Neuronal stem cell (in vitro differentiated cells): Measurements from ENCODE around the gene CELA2A.

ENCODE experiments used
- DNase-seq: peaks from one replicate; pipeline ENCODE4 v3.0.0-alpha.2; 2013; ENCODE audit warnings: low spot score
- H2AFZ ChIP-seq: one replicate; pipeline ENCODE4 v1.6.1; 2013; ENCODE audit warnings: mild to moderate bottlenecking, low read length, inconsistent platforms
- H2AK5ac ChIP-seq: 2 replicates; pipeline ENCODE4 v1.6.1; 2013; ENCODE audit warnings: low read depth, mild to moderate bottlenecking, inconsistent platforms, low read length, moderate library complexity, mixed read lengths
- H2BK120ac ChIP-seq: 2 replicates; pipeline ENCODE4 v1.6.1; 2013; ENCODE audit warnings: low read depth, mild to moderate bottlenecking, inconsistent platforms, low read length, moderate library complexity, mixed read lengths
- H2BK12ac ChIP-seq: one replicate; pipeline ENCODE4 v1.6.1; 2013; ENCODE audit warnings: low read length, inconsistent platforms
- H2BK15ac ChIP-seq: 2 replicates; pipeline ENCODE4 v1.6.1; 2013; ENCODE audit warnings: mild to moderate bottlenecking, low read length, inconsistent platforms, mixed read lengths
- H2BK5ac ChIP-seq: one replicate; pipeline ENCODE4 v1.6.1; 2013; ENCODE audit warnings: inconsistent platforms, mild to moderate bottlenecking, low read length, moderate library complexity
- H3K14ac ChIP-seq: one replicate; pipeline ENCODE4 v1.6.1; 2013; ENCODE audit warnings: low read length, inconsistent platforms
- H3K18ac ChIP-seq: 2 replicates; pipeline ENCODE4 v1.6.1; 2013; ENCODE audit warnings: low read length, inconsistent platforms
- H3K23ac ChIP-seq: 2 replicates; pipeline ENCODE4 v1.6.1; 2013; ENCODE audit warnings: low read depth, mild to moderate bottlenecking, mixed read lengths, low read length, inconsistent platforms; ENCODE audit not compliant: poor library complexity
- H3K27ac ChIP-seq: replicated peaks from 3 replicates; pipeline ENCODE4 v1.5.1; 2013; ENCODE audit warnings: low read length, inconsistent platforms
- H3K27me3 ChIP-seq, 3 experiments: 2 replicates each; pipeline ENCODE4 v1.6.1; 2013; ENCODE audit warnings: low read length in 3 of 3, mild to moderate bottlenecking in 2 of 3, inconsistent platforms in 1 of 3, low read depth in 1 of 3, mixed read lengths in 1 of 3, moderate library complexity in 1 of 3; ENCODE audit not compliant: control insufficient read depth in 3 of 3, insufficient read depth in 3 of 3
- H3K36me3 ChIP-seq, 2 donors: replicated peaks in 1 of 2; 2 replicates each; pipeline ENCODE4 v1.6.1; 2013; ENCODE audit warnings: low read length in 2 of 2; ENCODE audit not compliant: control insufficient read depth in 2 of 2, insufficient read depth in 2 of 2
- H3K4ac ChIP-seq: 2 replicates; pipeline ENCODE4 v1.6.1; 2013; ENCODE audit warnings: inconsistent platforms, mild to moderate bottlenecking, low read length, moderate library complexity
- H3K4me1 ChIP-seq, 2 donors: 1 replicate in 1 of 2; 2 replicates in 1 of 2; pipeline ENCODE4 v1.6.1; 2013; ENCODE audit warnings: low read length in 2 of 2, low read depth in 1 of 2; ENCODE audit not compliant: control insufficient read depth in 2 of 2, insufficient read depth in 1 of 2
- H3K4me2 ChIP-seq: one replicate; pipeline ENCODE4 v1.6.1; 2013; ENCODE audit warnings: mild to moderate bottlenecking, low read length, inconsistent platforms; ENCODE audit not compliant: insufficient read depth, poor library complexity, severe bottlenecking
- H3K4me3 ChIP-seq, 2 donors: 2 replicates each; pipeline ENCODE4 v1.5.1; 2013; ENCODE audit warnings: low read length in 2 of 2, mild to moderate bottlenecking in 2 of 2, inconsistent platforms in 1 of 2, moderate library complexity in 1 of 2
- H3K79me1 ChIP-seq: one replicate; pipeline ENCODE4 v1.6.1; 2013; ENCODE audit warnings: low read depth, mild to moderate bottlenecking, inconsistent platforms, low read length, moderate library complexity
- H3K9ac ChIP-seq: one replicate; pipeline ENCODE4 v1.6.1; 2013; ENCODE audit warnings: mild to moderate bottlenecking, low read depth, low read length, inconsistent platforms; ENCODE audit not compliant: poor library complexity
- H3K9me3 ChIP-seq, 2 donors: replicated peaks in 1 of 2; 2 replicates each; pipeline versions ENCODE3 to v1.6.1; 2013; ENCODE audit warnings: low read length in 2 of 2, mild to moderate bottlenecking in 2 of 2, inconsistent platforms in 1 of 2, low read depth in 1 of 2, mixed read lengths in 1 of 2, moderate library complexity in 1 of 2; ENCODE audit not compliant: control insufficient read depth in 2 of 2, insufficient read depth in 1 of 2
- H4K8ac ChIP-seq: one replicate; pipeline ENCODE4 v1.6.1; 2013; ENCODE audit warnings: low read depth, mild to moderate bottlenecking, inconsistent platforms, low read length, moderate library complexity
- H4K91ac ChIP-seq: one replicate; pipeline ENCODE4 v1.6.1; 2013; ENCODE audit warnings: low read length, low read depth, mild to moderate bottlenecking, inconsistent platforms; ENCODE audit not compliant: poor library complexity
- WGBS, 2 donors: extraction: QIAGEN DNeasy Blood & Tissue Kit; methylation state at CpG; one replicate each; pipeline ENCODE4 v1.1.7; 2013; ENCODE audit warnings: missing lambda C conversion rate in 2 of 2, mixed read lengths in 1 of 2; ENCODE audit not compliant: insufficient read length in 2 of 2, insufficient replicate concordance in 1 of 2; ENCODE audit errors: extremely low coverage in 2 of 2; 5-methylcytosine and 5-hydroxymethylcytosine counted together

The CELA2A gene

DNA sequence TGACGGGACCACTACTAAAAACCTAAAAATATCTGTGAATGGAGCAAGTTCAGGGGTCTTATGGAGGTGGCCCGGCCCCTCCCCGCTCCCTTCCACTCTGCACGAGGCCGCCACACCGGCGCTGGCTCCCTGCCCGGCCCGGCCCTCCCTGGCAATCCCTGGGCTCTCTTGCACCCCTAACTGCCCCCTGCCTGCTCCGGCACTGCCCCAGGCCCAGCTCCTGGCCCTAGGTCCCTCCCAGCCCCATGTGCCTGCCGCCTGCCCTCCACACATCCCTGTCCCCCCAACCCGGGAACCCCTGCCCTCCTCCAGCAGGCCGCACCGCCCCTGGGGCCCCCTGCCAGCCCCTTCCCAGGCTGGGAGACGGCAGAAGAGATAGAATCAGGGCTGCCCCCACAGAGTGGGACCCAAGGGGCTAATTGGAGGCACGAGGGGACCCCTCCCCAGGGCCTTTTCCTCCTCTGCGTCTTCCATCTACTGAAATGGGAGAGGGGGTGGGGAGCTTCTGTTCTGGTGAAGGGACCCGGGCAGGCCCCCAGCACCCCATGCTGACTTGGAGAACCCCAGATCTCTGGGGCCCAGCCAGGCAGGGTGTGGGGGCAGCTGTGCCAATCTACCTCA is 27.6 kb upstream of the CELA2A start:
- Histone ChIP-seq H3K79me1 (no peaks in the 10 kb centered on the region), H2AK5ac (peak overlapping the region; percentile 1), H3K27me3 (no peaks in the 10 kb centered on the region), H2BK12ac (no peak overlapping the region), H3K27ac (no peak overlapping the region), H2BK5ac (no peak overlapping the region), H2AFZ (no peak overlapping the region), H3K9ac (no peak overlapping the region), H3K4me1 (peaks cover 3 to 6% of the 10 kb centered on the region in 2 donors), H2BK15ac (no peak overlapping the region), H3K4ac (no peak overlapping the region), H4K91ac (no peak overlapping the region), H3K36me3 (no peaks in the 10 kb centered on the region), H3K4me3 (no peak overlapping the region), H4K8ac (no peak overlapping the region), H3K4me2 (no peak overlapping the region), H3K14ac (no peak overlapping the region), H3K18ac (peak overlapping the region; percentile 50), H3K23ac (no peak overlapping the region), H2BK120ac (no peak overlapping the region), H3K9me3 (no peaks in the 10 kb centered on the region)
- WGBS, 2 donors: no CpG with 5 or more reads among the region's 18 CpGs
- no peak for DNase-seq

DNA sequence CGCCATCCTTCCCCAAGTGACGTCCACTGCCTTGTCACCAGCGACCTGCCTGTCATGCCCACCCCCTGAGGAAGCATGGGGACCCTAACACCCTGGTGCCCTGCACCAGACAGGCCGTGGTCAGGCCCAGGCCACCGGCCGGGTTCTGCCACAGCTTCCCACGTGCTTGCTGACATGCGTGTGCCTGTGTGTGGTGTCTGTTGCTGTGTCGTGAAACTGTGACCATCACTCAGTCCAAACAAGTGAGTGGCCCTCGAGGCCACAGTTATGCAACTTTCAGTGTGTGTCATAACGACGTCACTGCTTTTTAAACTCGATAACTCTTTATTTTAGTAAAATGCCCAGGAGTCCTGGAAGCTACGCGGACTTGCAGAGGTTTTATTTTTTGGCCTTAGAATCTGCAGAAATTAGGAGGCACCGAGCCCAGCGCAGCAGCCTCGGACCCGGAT is 26.8 kb upstream of the CELA2A start:
- H2BK120ac ChIP-seq: no peak overlapping the region
- no peak overlapping the region for H3K9ac ChIP-seq
- no peak overlapping the region for H2BK15ac ChIP-seq
- H3K27ac ChIP-seq: no peak overlapping the region
- no peak overlapping the region for H3K4ac ChIP-seq
- no peak overlapping the region for H3K23ac ChIP-seq
- no peak overlapping the region for H3K18ac ChIP-seq
- no peak overlapping the region for H2BK5ac ChIP-seq
- H3K14ac ChIP-seq: no peak overlapping the region
- H3K9me3 ChIP-seq: no peaks in the 10 kb centered on the region
- no peak overlapping the region for H3K4me3 ChIP-seq
- H3K36me3 ChIP-seq: no peaks in the 10 kb centered on the region
- H4K8ac ChIP-seq: no peak overlapping the region
- no peak overlapping the region for H2AFZ ChIP-seq
- H2BK12ac ChIP-seq: no peak overlapping the region
- H4K91ac ChIP-seq: no peak overlapping the region
- no peaks in the 10 kb centered on the region for H3K79me1 ChIP-seq
- no peak overlapping the region for H3K4me2 ChIP-seq
- H3K27me3 ChIP-seq: no peaks in the 10 kb centered on the region
- DNase-seq: no peak
- WGBS, 2 donors: no CpG with 5 or more reads among the region's 19 CpGs
- H2AK5ac ChIP-seq: peak overlapping the region; percentile 1
- H3K4me1 ChIP-seq: peaks cover 3 to 6% of the 10 kb centered on the region in 2 donors

DNA sequence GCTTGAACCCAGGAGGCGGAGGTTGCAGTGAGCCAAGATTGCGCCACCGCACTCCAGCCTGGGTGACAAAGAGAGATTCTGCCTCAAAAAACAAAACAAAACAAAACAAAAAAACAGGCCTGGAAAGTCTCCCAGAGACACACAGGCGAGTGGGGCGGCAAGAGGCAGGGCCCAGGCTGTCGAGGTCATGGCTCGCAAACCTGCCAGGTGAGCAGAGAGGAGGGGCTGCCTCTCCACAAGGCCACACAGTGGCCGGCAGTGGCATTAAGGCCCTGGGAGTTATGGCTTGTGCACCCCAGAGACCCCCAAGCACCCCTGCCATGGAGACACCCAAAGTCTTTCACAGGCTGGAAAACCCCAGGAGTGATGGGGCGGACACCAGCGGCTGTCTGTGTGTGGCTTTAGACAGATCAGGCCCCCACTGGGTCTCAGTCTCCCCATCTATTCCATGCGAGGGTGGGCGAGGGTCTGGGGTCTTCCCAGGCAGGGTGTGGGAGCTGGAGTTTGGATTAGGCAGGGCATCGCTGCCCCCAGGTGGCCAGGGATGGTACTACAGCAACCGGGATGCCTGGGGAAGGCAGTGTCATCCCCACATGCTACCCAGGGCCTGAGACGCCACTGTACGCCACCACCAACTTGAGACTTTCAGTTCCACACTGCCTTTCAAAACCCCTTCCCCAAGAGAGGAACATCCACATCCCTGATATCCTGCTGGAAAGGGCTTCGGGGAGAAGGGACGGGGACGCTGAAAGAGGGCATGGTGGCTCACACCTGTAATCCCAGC is 25.6 kb upstream of the CELA2A start:
- Histone ChIP-seq H2BK120ac (no peak overlapping the region), H3K4me2 (no peak overlapping the region), H4K8ac (no peak overlapping the region), H2BK12ac (no peak overlapping the region), H3K23ac (peak overlapping the region; percentile 37), H2BK15ac (no peak overlapping the region), H4K91ac (no peak overlapping the region), H3K14ac (no peak overlapping the region), H3K27ac (no peak overlapping the region), H3K27me3 (no peaks in the 10 kb centered on the region), H3K4me3 (no peak overlapping the region), H3K4ac (no peak overlapping the region), H2BK5ac (no peak overlapping the region), H3K36me3 (no peaks in the 10 kb centered on the region), H3K18ac (no peak overlapping the region), H2AK5ac (peak overlapping the region; percentile 48), H3K79me1 (no peaks in the 10 kb centered on the region), H3K4me1 (peaks cover 3 to 6% of the 10 kb centered on the region in 2 donors), H3K9me3 (peaks cover 0 to 3% of the 10 kb centered on the region in 2 donors), H2AFZ (no peak overlapping the region), H3K9ac (no peak overlapping the region)
- DNase-seq: peak; percentile 70
- no CpG with 5 or more reads among the region's 19 CpGs for whole genome bisulfite sequencing, 2 donors

DNA sequence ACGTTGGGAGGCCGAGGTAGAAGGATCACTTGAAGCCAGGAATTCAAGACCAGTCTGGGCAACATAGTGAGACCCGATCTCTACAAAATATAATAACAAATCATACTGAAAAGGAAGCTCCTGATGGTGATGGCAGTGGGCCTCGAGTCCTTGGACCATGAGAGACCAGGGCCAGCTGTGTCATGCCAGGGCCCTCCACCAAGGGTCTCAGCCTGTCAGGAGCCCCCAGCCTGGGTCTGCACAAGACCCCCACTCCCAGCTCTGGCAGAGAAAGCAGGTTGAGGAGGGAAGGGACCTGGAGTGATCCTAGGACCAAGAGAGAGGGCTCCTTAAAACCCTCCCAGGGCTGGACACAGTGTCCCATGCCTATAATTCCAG is 25.0 kb upstream of the CELA2A start:
- no peak overlapping the region for H2AFZ ChIP-seq
- H3K4me1 ChIP-seq: peaks cover 3 to 5% of the 10 kb centered on the region in 2 donors
- no CpG with 5 or more reads among the region's 4 CpGs for WGBS, 2 donors
- H2BK15ac ChIP-seq: no peak overlapping the region
- H3K9ac ChIP-seq: no peak overlapping the region
- DNase-seq: no peak
- no peak overlapping the region for H3K4me2 ChIP-seq
- H3K14ac ChIP-seq: no peak overlapping the region
- H3K9me3 ChIP-seq: peaks cover 0 to 3% of the 10 kb centered on the region in 2 donors
- H3K23ac ChIP-seq: no peak overlapping the region
- peak overlapping the region; percentile 32 for H2AK5ac ChIP-seq
- no peak overlapping the region for H2BK120ac ChIP-seq
- H4K8ac ChIP-seq: no peak overlapping the region
- no peak overlapping the region for H3K4me3 ChIP-seq
- H3K18ac ChIP-seq: no peak overlapping the region
- H3K27me3 ChIP-seq: no peaks in the 10 kb centered on the region
- H3K36me3 ChIP-seq: no peaks in the 10 kb centered on the region
- no peak overlapping the region for H2BK12ac ChIP-seq
- no peak overlapping the region for H3K27ac ChIP-seq
- no peaks in the 10 kb centered on the region for H3K79me1 ChIP-seq
- no peak overlapping the region for H4K91ac ChIP-seq
- no peak overlapping the region for H2BK5ac ChIP-seq
- no peak overlapping the region for H3K4ac ChIP-seq
